LHCN-M2 (cell line): ENCODE results near the gene APBA2. TPM values are rescaled to one million over a fixed set of nuclear protein-coding genes. Genes with fewer than 3 reads are reported as not detected.
A peak's percentile ranks its signal among the peaks of the same experiment; 100 is the strongest.

Experiments
- DNase-seq: peaks from one replicate; pipeline ENCODE4 v3.0.0-alpha.2; 2012; ENCODE audit warnings: low read depth
- total RNA-seq: library from RNA; depleted of rRNA; stranded (reverse); fragments of >200 nt; gene quantifications from 2 replicates; pipeline ENCODE4 v1.2.3, GENCODE V29; 2014

APBA2 gene
- total RNA-seq, 1 experiment from 2014 or later = not detected

GRCh38 chr15:29102911-29103823 is 217.4 kb downstream of the APBA2 start:
- DNase-seq = no peak

GRCh38 chr15:29103824-29104565 is 218.2 kb downstream of the APBA2 start:
- peak; percentile 3 for DNase-seq

GRCh38 chr15:29104566-29104880 is 218.7 kb downstream of the APBA2 start:
- no peak for DNase-seq

- DNase-seq = no peak
Observed at GRCh38 chr15:29105151-29105854, 219.5 kb downstream of the APBA2 start.

- no peak for DNase-seq
Observed at GRCh38 chr15:29106116-29106515, 220.3 kb downstream of the APBA2 start.

GRCh38 chr15:29106551-29107290 is 220.9 kb downstream of the APBA2 start:
- DNase-seq = no peak

- no peak for DNase-seq
Observed at GRCh38 chr15:29107291-29107890, 221.6 kb downstream of the APBA2 start.

- no peak for DNase-seq
Observed at GRCh38 chr15:29107971-29108645, 222.3 kb downstream of the APBA2 start.

GRCh38 chr15:29109762-29110161 is 224.0 kb downstream of the APBA2 start:
- no peak for DNase-seq

- DNase-seq = no peak
Observed at GRCh38 chr15:29110176-29110575, 224.4 kb downstream of the APBA2 start.

- DNase-seq = no peak
Observed at GRCh38 chr15:29110733-29111132, 225.0 kb downstream of the APBA2 start.

- DNase-seq = no peak
Observed at GRCh38 chr15:29111705-29112281, 226.0 kb downstream of the APBA2 start.

GRCh38 chr15:29113336-29114220 is 227.8 kb downstream of the APBA2 start:
- DNase-seq = no peak

- DNase-seq = no peak
Observed at GRCh38 chr15:29114221-29115092, 228.7 kb downstream of the APBA2 start.

GRCh38 chr15:29115093-29115991 is 229.6 kb downstream of the APBA2 start:
- DNase-seq = no peak

- DNase-seq = no peak
Observed at GRCh38 chr15:29116970-29117700, 231.4 kb downstream of the APBA2 start.
